ENCODE results near the gene PRDM16. TPM values are rescaled to one million over a fixed set of nuclear protein-coding genes. Genes with fewer than 3 reads are reported as not detected.

PRDM16 gene
- total RNA-seq, 1 experiment from 2014 or later, result 6.1 TPM

DNA sequence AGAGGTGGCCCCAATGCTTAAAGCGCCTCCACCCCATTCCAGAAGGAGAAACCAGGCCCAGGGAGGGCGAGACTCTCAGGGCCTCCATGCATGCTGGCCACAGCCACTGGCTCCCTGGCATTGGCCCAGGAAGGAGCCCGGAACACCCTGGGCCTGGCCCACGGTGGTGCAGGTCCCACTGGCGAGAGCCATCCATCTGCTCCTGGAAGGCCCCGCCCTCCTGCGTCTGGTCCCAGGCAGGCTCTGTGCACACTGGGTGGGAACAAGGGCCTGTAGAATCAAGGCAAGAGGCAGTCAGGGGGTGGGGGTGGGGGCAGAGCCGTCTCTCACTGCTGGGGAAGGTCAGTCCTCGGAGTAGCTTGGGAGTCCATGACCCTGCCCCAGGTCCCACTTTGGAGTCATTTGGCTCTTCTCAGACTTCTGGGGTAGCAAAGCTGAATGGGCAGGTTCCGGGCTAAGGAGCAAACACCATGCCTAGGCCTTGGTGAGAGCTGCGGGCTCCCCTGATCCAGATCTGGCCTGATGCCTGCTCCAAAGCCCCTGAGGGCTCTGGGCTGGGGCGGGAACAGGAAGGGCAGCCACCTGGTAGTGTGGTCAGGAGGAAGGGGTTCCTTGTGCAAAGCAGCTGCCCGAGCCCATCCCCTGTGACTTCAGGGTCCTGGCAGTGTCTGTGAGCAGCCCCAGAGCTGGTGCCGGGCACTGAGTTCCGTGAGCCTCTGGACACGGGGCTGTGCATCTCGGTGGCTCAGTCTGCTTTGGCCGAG, 278.4 kb downstream of the PRDM16 start:
- intact Hi-C loops (cut with micrococcal nuclease), result no loop called here
- Histone ChIP-seq H3K27me3 (ENCODE audit: insufficient read depth, low read length) (no peaks in the 10 kb centered on the region), H2AFZ (ENCODE audit: low read depth, low read length, poor library complexity, severe bottlenecking) (no peak overlapping the region), H3K9me3 (ENCODE audit: control insufficient read depth in 1 of 2, insufficient read depth in 1 of 2, low read depth in 1 of 2, low read length in 2 of 2) (no peaks in the 10 kb centered on the region), H3K36me3 (ENCODE audit: control insufficient read depth in 1 of 2, insufficient read depth in 2 of 2, low read length in 2 of 2) (no peaks in the 10 kb centered on the region), H3K27ac (ENCODE audit: low read depth, low read length) (no peak overlapping the region), H3K4me2 (ENCODE audit: low read length) (no peak overlapping the region), H4K20me1 (ENCODE audit: insufficient read depth) (no peaks in the 10 kb centered on the region), H3K4me1 (ENCODE audit: control insufficient read depth in 1 of 2, insufficient read depth in 2 of 2, low read length in 2 of 2) (no peaks in the 10 kb centered on the region), H3K79me2 (ENCODE audit: insufficient read depth, low read length) (no peaks in the 10 kb centered on the region), H3K9ac (ENCODE audit: low read length) (no peak overlapping the region), H3K4me3 (replicated peaks in 1 of 2; ENCODE audit: low read depth in 1 of 2, low read length in 2 of 2) (no peak overlapping the region), H3K9me2 (ENCODE audit: insufficient read depth) (no peaks in the 10 kb centered on the region)
- TF ChIP-seq SRF (IDR thresholded peaks at IDR 0.05; ENCODE audit: low read depth) (no peak), EZH2 (IDR thresholded peaks at IDR 0.05) (no peak), ZFX (IDR thresholded peaks at IDR 0.05) (no peak), RAD21 (IDR thresholded peaks at IDR 0.05; ENCODE audit: low read depth) (no peak), TCF7L2 (IDR thresholded peaks at IDR 0.05; ENCODE audit: borderline replicate concordance, extremely low read depth, insufficient read depth, insufficient read length) (no peak)
- RAD21 ChIA-PET (ENCODE audit: low non-redundant PET in 1 of 2, low total read pairs in 2 of 2, uncharacterized antibody in 2 of 2, unreplicated experiment in 2 of 2), result no interaction called here
- DNase-seq (ENCODE audit: low read depth, low spot score) (no peak), ATAC-seq (no peak)
- CTCF ChIA-PET, result no interaction called here
- POLR2A ChIA-PET, result no interaction called here
- BruUV-seq (replicated peaks), result no TSS peak

DNA sequence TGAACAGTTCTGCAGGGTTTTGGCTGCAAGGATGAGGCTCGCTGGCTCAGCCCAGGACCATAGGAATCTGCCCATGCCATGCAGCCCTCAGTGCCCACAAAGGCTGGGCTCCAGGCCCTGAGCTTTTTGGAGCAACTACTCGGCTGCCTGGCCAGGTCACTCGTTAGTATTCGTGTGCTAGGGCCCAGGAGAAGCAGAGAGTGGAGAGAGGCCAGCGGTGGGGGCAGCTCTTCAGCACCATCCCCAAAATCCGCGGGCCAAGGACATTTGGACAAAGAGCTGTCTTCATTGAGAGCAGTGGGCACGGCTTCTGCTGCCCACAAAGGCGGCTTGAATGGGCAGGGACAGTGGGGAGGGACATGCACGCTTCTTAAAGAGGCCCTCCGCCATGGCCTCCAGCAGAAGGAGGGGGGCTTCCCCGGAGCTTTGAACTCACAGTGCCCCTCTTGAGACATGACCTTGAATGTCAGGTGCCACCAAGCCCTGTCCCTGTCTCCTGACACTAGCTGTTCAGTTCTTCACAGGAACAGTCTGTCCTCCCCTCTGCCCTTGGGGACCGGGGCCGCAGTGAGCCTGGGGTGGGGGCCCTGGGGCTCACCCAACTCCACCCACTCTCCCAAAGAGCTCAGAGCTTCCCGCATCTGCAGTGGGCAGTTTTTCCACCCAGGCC, 279.3 kb downstream of the PRDM16 start:
- POLR2A ChIA-PET, result no interaction called here
- intact Hi-C loops (cut with micrococcal nuclease), result no loop called here
- Histone ChIP-seq H3K9me3 (ENCODE audit: control insufficient read depth in 1 of 2, insufficient read depth in 1 of 2, low read depth in 1 of 2, low read length in 2 of 2) (no peaks in the 10 kb centered on the region), H3K4me2 (ENCODE audit: low read length) (no peak overlapping the region), H3K9me2 (ENCODE audit: insufficient read depth) (no peaks in the 10 kb centered on the region), H4K20me1 (ENCODE audit: insufficient read depth) (no peaks in the 10 kb centered on the region), H3K27me3 (ENCODE audit: insufficient read depth, low read length) (no peaks in the 10 kb centered on the region), H3K27ac (ENCODE audit: low read depth, low read length) (no peak overlapping the region), H3K4me1 (ENCODE audit: control insufficient read depth in 1 of 2, insufficient read depth in 2 of 2, low read length in 2 of 2) (no peaks in the 10 kb centered on the region), H3K4me3 (replicated peaks in 1 of 2; ENCODE audit: low read depth in 1 of 2, low read length in 2 of 2) (no peak overlapping the region), H2AFZ (ENCODE audit: low read depth, low read length, poor library complexity, severe bottlenecking) (no peak overlapping the region), H3K9ac (ENCODE audit: low read length) (no peak overlapping the region), H3K36me3 (ENCODE audit: control insufficient read depth in 1 of 2, insufficient read depth in 2 of 2, low read length in 2 of 2) (no peaks in the 10 kb centered on the region), H3K79me2 (ENCODE audit: insufficient read depth, low read length) (no peaks in the 10 kb centered on the region)
- RAD21 ChIA-PET (ENCODE audit: low non-redundant PET in 1 of 2, low total read pairs in 2 of 2, uncharacterized antibody in 2 of 2, unreplicated experiment in 2 of 2), result no interaction called here
- ATAC-seq (no peak), DNase-seq (ENCODE audit: low read depth, low spot score) (no peak)
- CTCF ChIA-PET, result no interaction called here
- TF ChIP-seq EZH2 (IDR thresholded peaks at IDR 0.05) (no peak), FOSL1 (IDR thresholded peaks at IDR 0.05; ENCODE audit: low read depth) (no peak), POLR2A (IDR thresholded peaks at IDR 0.05; ENCODE audit: borderline replicate concordance, extremely low read depth, insufficient read depth, insufficient read length) (no peak), CBX3 (IDR thresholded peaks at IDR 0.05; ENCODE audit: low read depth) (no peak)
- BruUV-seq (replicated peaks), result no TSS peak
